GM12872 (cell line): ENCODE results near the gene MAN2A2.

ENCODE experiments used
- CTCF ChIP-seq: IDR thresholded peaks from 3 replicates; pipeline ENCODE4 v1.5.1; 2011; ENCODE audit warnings: low read depth, mild to moderate bottlenecking, low read length, moderate library complexity; ENCODE audit not compliant: insufficient read depth

Gene MAN2A2

GRCh38 chr15:90929246-90930019 lies 26.3 kb downstream of the MAN2A2 start:
- no peak for TF ChIP-seq CTCF

DNA sequence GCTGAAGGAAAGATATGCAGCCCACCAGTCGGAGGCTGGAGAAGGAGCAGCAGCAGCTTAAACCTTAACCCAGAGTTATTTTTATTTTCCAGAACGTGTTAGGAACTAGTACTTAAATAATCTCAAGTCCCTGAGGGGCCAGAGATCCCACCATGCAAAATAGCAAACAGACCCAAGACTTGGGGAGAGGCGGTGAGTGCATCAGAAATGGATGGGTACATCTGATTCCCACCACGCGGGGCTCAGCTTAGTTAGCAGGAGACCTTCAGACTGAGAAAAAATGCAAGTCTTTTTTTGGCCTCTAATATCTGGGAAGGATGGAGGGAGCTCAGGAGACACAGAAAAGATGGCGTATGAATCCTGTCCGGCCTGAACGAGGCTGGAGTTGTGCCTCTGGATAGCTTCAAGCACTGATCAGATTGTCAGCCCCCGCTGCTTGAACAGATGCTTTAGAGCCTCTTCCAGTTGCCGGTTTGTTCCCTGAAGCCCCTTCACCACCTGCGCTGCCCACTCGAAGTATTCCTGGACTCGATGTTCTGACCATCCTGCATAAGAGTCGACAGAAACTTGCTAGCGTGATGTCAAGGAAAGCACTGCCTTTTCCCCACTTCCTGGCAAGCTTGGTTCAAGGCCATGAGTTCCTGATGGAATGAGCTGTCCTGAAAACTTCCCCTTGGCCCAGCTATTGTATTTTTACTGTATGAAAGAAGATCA lies 27.9 kb downstream of the MAN2A2 start:
- TF ChIP-seq CTCF: no peak

GRCh38 chr15:90931575-90931827 lies 28.4 kb downstream of the MAN2A2 start:
- no peak for TF ChIP-seq CTCF

DNA sequence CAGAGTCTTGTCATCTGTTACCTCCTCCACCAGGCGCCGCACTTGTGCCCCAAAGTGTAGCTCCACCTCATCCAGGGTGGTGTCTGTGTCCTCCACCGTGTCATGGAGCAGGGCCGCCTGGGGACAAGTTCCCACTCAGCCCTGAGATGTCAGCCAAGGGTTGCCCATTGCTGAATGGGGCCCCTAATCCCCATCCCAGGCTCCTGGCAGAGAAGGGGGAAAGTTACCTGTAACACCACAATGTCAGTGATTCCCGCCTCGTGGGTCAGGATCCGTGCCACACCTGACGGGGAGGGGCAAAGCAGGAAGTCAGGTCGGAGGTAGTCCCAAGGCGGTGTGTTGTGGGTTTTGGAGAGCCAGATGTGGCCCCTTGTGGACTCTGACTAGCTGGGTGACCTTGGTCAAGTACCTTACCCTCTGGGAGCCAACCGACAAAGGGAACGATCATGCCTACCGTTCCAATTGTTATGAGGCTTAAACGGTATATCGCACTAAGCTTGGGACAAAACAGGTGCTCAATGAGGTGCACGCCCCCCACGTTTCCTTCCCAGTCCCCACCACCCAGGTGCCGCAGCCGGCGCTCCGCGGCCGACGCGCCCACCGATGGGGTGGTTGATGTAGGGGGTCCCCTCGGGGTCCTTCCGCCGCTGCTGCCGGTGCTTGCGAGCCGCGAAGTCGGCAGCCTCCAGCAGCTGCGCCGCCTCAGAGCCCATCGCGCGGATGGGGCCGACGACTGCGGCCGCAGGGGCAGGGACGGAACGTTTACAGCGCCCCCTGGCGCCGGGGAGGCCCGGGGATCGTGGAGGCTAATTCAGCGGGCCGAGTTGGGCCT lies 28.9 kb downstream of the MAN2A2 start, which contains the start of gene HDDC3:
TSS of gene HDDC3 (minus strand) at position 722 of the 832 bp plus-strand sequence. CDS start at position 713, 9 bp downstream.
- peak; percentile 93 for TF ChIP-seq CTCF

- no peak for TF ChIP-seq CTCF
These were observed 29.5 kb downstream of the MAN2A2 start for GRCh38 chr15:90932660-90932991.

DNA sequence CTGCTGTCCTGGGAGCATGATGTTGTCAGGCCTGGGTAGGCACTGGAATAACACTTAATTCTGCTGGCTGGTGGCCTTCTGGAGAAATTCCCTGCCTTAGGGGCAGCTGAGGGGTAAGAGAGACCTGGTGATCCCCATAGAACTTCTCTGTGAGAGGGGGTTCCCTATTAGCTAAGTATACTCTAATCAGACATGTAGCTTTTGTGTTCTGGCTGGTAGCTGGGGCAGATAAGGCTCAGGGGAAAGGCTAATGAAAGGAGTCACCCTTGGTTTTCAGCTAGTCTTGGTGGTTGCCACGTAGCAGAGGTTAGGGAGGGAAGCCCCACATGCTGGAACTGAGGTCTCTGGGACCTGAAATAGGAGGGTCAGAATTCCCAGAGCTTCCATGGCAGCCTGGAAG lies 30.2 kb downstream of the MAN2A2 start:
- no peak for TF ChIP-seq CTCF

DNA sequence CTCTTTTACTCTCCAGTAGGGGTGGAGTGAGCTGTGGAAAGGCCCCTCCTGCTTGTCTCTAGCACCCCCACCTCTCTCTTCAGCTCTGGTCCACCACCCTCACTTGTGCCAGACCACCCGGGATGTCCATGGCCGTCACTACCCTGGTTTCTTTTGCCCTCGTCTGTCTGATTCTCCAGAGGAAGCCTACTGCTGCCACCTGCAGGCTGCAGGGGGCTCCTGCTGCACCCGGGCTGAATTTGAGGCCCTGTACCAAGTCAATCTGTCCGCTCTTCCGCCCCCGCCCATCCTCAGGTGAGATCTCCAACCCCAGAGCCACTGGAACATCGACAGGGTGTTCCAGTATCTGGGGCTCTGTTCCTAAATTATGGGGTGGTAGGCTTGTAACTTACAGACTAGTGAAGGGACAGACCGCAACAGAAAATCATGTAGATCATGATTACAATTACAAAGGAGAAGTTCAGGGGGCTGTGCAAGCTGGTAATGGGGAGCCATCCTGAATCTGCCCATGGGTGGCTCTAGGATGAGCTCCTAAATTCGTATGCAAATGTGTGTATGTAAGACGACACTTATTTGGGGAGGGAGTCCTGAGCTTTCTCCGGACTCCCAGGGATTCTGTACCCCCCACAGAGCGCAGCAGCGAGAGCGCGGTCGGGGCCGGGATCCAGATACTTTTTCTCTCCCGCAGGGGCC lies 31.3 kb downstream of the MAN2A2 start:
- peak; percentile 93 for TF ChIP-seq CTCF
